Hepatocyte (in vitro differentiated cells): Measurements from ENCODE around the gene RPL28. TPM values are rescaled to one million over a fixed set of nuclear protein-coding genes. Genes with fewer than 3 reads are reported as not detected.

Source experiments
- DNase-seq: peaks from one replicate; pipeline ENCODE4 v3.0.0-alpha.2; 2016; ENCODE audit warnings: low spot score
- H2AFZ ChIP-seq: fragments of 200-600 bp; sonication (generic); 2 replicates; pipeline ENCODE4 v1.6.0; 2016; ENCODE audit warnings: antibody characterized with exemption, mild to moderate bottlenecking
- H3K27ac ChIP-seq: fragments of 200-600 bp; sonication (generic); 2 replicates; pipeline ENCODE4 v1.5.1; 2016; ENCODE audit warnings: mild to moderate bottlenecking
- H3K27me3 ChIP-seq: fragments of 200-600 bp; sonication (generic); 2 replicates; pipeline ENCODE4 v1.6.1; 2016
- H3K36me3 ChIP-seq: fragments of 200-600 bp; sonication (generic); replicated peaks from 2 replicates; pipeline ENCODE4 v1.5.1; 2016; ENCODE audit warnings: low read depth; ENCODE audit not compliant: insufficient read depth
- H3K4me1 ChIP-seq: fragments of 200-600 bp; sonication (generic); 2 replicates; pipeline ENCODE4 v1.5.1; 2016; ENCODE audit warnings: mild to moderate bottlenecking, moderate library complexity; ENCODE audit not compliant: insufficient read depth
- H3K4me2 ChIP-seq: fragments of 200-600 bp; sonication (generic); 2 replicates; pipeline ENCODE4 v1.6.0; 2016
- H3K4me3 ChIP-seq: fragments of 200-600 bp; sonication (generic); 2 replicates; pipeline ENCODE4 v1.5.1; 2016; ENCODE audit warnings: mild to moderate bottlenecking
- H3K79me2 ChIP-seq: fragments of 200-600 bp; sonication (generic); 2 replicates; pipeline ENCODE4 v1.6.0; 2017; ENCODE audit warnings: mild to moderate bottlenecking
- H3K9me2 ChIP-seq: fragments of 200-600 bp; sonication (generic); replicated peaks from 2 replicates; pipeline ENCODE4 v1.6.0; 2017; ENCODE audit warnings: mild to moderate bottlenecking; ENCODE audit not compliant: insufficient read depth
- H3K9me3 ChIP-seq: fragments of 200-600 bp; sonication (generic); 2 replicates; pipeline ENCODE4 v1.5.1; 2016; ENCODE audit warnings: low read depth, mild to moderate bottlenecking
- H4K20me1 ChIP-seq: fragments of 200-600 bp; sonication (generic); 2 replicates; pipeline ENCODE4 v1.6.0; 2016; ENCODE audit warnings: mild to moderate bottlenecking; ENCODE audit not compliant: insufficient read depth, poor library complexity, severe bottlenecking
- EZH2 ChIP-seq: fragments of 200-600 bp; sonication (generic); IDR thresholded peaks from 2 replicates; pipeline ENCODE4 v1.6.1; 2016; ENCODE audit warnings: antibody characterized with exemption, mild to moderate bottlenecking, borderline replicate concordance
- EZH2phosphoT487 ChIP-seq: fragments of 200-600 bp; sonication (generic); IDR thresholded peaks from one replicate; pipeline ENCODE4 v1.6.1; 2018; ENCODE audit warnings: antibody characterized with exemption, mild to moderate bottlenecking, low read depth, moderate library complexity; ENCODE audit not compliant: unreplicated experiment, severe bottlenecking
- WGBS: methylation state at CpG from one replicate; pipeline ENCODE4 v1.1.6; 2016; ENCODE audit warnings: low lambda C conversion rate; ENCODE audit errors: missing lambda C conversion rate; 5-methylcytosine and 5-hydroxymethylcytosine counted together
- polyA plus RNA-seq: library from polyadenylated mRNA; unstranded; fragments of >200 nt; fragmentation: Nextera tagmentation; extraction: Ambion mirVana; gene quantifications from 2 replicates; pipeline ENCODE4 v1.2.1, GENCODE V29; 2016
- total RNA-seq: library from RNA; depleted of rRNA; stranded (reverse); fragments of >200 nt; gene quantifications from 2 replicates; pipeline ENCODE4 v1.2.3, GENCODE V29; 2014
- TF ChIP-seq, protein P1 (sequence below): fragments of 200-600 bp; sonication (generic); IDR thresholded peaks from 2 replicates; pipeline ENCODE4 v1.5.1; 2016; ENCODE audit warnings: antibody characterized with exemption, mild to moderate bottlenecking; ENCODE audit not compliant: poor library complexity

Gene RPL28
- total and polyA plus RNA-seq, 2 experiments from 2014 or later = 437 to 604 TPM

- no peak overlapping the region for H3K27ac ChIP-seq
- no peaks in the 10 kb centered on the region for H3K79me2 ChIP-seq
- TF ChIP-seq EZH2phosphoT487 (no peak), EZH2 (no peak)
- TF ChIP-seq, protein P1, sequence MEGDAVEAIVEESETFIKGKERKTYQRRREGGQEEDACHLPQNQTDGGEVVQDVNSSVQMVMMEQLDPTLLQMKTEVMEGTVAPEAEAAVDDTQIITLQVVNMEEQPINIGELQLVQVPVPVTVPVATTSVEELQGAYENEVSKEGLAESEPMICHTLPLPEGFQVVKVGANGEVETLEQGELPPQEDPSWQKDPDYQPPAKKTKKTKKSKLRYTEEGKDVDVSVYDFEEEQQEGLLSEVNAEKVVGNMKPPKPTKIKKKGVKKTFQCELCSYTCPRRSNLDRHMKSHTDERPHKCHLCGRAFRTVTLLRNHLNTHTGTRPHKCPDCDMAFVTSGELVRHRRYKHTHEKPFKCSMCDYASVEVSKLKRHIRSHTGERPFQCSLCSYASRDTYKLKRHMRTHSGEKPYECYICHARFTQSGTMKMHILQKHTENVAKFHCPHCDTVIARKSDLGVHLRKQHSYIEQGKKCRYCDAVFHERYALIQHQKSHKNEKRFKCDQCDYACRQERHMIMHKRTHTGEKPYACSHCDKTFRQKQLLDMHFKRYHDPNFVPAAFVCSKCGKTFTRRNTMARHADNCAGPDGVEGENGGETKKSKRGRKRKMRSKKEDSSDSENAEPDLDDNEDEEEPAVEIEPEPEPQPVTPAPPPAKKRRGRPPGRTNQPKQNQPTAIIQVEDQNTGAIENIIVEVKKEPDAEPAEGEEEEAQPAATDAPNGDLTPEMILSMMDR = no peak
- no peaks in the 10 kb centered on the region for H3K36me3 ChIP-seq
- 84% methylated on average over 32 of the region's 32 CpGs for whole genome bisulfite sequencing
- no peaks in the 10 kb centered on the region for H3K9me2 ChIP-seq
- no peaks in the 10 kb centered on the region for H3K9me3 ChIP-seq
- DNase-seq = no peak
- H3K4me1 ChIP-seq = peaks cover 5% of the 10 kb centered on the region
- H3K27me3 ChIP-seq = peaks cover 29% of the 10 kb centered on the region
- no peak overlapping the region for H2AFZ ChIP-seq
- no peaks in the 10 kb centered on the region for H4K20me1 ChIP-seq
- no peak overlapping the region for H3K4me2 ChIP-seq
- no peak overlapping the region for H3K4me3 ChIP-seq
Observed at GRCh38 chr19:55358943-55359908, 26.5 kb upstream of the RPL28 start.

GRCh38 chr19:55360902-55361301 is 24.8 kb upstream of the RPL28 start:
- Histone ChIP-seq H4K20me1 (no peaks in the 10 kb centered on the region), H3K27me3 (peaks cover 15% of the 10 kb centered on the region), H3K27ac (no peak overlapping the region), H3K9me3 (no peaks in the 10 kb centered on the region), H3K4me3 (no peak overlapping the region), H3K4me2 (no peak overlapping the region), H3K9me2 (no peaks in the 10 kb centered on the region), H3K4me1 (no peaks in the 10 kb centered on the region), H2AFZ (no peak overlapping the region), H3K79me2 (no peaks in the 10 kb centered on the region), H3K36me3 (no peaks in the 10 kb centered on the region)
- TF ChIP-seq EZH2phosphoT487 = no peak
- TF ChIP-seq, protein P1 = no peak
- TF ChIP-seq EZH2 = no peak
- 95% methylated on average over 15 of the region's 16 CpGs for WGBS
- no peak for DNase-seq

DNA sequence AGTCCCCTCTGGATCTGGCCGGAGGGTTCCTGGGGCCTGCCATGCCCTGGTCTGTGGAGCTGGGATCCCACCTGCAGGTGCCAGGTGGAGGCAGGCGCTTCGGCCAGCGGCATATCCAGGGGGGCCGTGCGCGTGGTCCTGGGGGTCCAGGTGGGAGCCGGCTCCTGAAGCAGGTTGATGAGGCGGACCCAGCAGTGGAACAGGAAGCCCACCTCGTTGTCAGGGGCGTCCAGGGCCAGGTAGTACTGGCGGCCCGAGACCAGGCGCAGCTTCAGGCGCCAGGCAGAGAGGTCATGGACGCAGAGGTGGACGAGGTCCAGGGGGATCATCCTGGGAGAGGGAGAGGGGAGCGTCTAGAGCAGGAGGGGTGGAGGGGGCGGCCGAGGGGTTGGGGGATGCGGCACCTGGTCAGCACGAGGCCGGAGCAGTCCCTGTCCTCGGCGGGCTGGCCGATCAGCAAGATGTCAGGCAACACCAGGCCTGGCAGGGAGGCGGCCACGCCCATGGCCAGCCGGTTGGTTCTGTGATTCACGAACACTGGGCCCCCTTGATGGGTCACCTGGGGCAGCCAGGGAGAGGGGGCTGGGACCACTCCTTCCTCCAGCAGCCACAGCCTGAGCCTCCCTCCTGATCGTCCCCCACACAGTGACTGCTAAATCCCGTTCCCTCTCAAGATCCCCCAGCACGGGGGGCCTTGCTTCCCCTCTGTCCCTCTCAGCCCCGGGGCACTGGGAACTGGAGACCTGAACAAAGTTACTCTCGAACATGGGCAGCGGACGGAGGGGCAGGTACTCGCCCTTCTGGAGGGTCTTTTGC is 23.4 kb upstream of the RPL28 start:
- no peaks in the 10 kb centered on the region for H4K20me1 ChIP-seq
- H3K9me3 ChIP-seq = no peaks in the 10 kb centered on the region
- H3K27ac ChIP-seq = no peak overlapping the region
- no peak for DNase-seq
- 87% methylated on average over 20 of the region's 38 CpGs for WGBS
- H3K4me3 ChIP-seq = no peak overlapping the region
- no peak overlapping the region for H3K4me2 ChIP-seq
- TF ChIP-seq, protein P1 = no peak
- TF ChIP-seq EZH2phosphoT487 (no peak), EZH2 (no peak)
- H2AFZ ChIP-seq = no peak overlapping the region
- H3K4me1 ChIP-seq = no peaks in the 10 kb centered on the region
- no peaks in the 10 kb centered on the region for H3K9me2 ChIP-seq
- no peaks in the 10 kb centered on the region for H3K36me3 ChIP-seq
- H3K79me2 ChIP-seq = no peaks in the 10 kb centered on the region
- H3K27me3 ChIP-seq = peaks cover under 1% of the 10 kb centered on the region
